Measurements from ENCODE around the gene SRRM4. TPM values are rescaled to one million over a fixed set of nuclear protein-coding genes. Genes with fewer than 3 reads are reported as not detected.

SRRM4 gene
- polyA plus RNA-seq, 1 experiment, result not detected

DNA sequence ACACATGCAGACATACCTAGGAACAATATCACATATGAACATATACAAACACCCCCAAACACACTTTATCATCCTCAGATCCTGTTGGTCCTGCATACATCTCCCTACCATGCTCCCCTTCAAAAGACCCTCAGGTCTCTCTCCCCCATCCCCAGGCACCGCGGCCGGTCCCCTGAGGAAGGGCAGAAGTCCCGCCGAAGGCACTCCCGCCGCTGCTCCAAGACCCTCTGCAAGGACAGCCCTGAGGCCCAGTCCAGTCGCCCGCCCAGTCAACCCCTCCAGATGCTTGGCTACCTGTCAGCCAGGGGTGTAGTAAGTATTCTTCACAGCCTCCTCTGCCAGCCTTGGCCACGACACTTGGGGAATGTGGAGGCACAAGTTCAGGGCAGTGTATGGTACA, 149.2 kb downstream of the SRRM4 start:
- ChIA-PET POLR2A (no interaction called here), CTCF (interaction anchor here (1.3 kb wide), 1 partner anchor 14 kb away, joined by 4 read pairs; no protein-coding TSS in a partner anchor)
- Histone ChIP-seq H3K36me3 (ENCODE audit: control insufficient read depth, insufficient read depth, low read length) (no peaks in the 10 kb centered on the region), H3K4me3 (ENCODE audit: low read depth, low read length) (no peak overlapping the region), H3K27me3 (ENCODE audit: control insufficient read depth, insufficient read depth, low read length) (no peaks in the 10 kb centered on the region)
- TF ChIP-seq, protein P1, sequence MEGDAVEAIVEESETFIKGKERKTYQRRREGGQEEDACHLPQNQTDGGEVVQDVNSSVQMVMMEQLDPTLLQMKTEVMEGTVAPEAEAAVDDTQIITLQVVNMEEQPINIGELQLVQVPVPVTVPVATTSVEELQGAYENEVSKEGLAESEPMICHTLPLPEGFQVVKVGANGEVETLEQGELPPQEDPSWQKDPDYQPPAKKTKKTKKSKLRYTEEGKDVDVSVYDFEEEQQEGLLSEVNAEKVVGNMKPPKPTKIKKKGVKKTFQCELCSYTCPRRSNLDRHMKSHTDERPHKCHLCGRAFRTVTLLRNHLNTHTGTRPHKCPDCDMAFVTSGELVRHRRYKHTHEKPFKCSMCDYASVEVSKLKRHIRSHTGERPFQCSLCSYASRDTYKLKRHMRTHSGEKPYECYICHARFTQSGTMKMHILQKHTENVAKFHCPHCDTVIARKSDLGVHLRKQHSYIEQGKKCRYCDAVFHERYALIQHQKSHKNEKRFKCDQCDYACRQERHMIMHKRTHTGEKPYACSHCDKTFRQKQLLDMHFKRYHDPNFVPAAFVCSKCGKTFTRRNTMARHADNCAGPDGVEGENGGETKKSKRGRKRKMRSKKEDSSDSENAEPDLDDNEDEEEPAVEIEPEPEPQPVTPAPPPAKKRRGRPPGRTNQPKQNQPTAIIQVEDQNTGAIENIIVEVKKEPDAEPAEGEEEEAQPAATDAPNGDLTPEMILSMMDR (IDR thresholded peaks at IDR 0.05; ENCODE audit: insufficient read depth, low read depth, low read length), result no peak
- DNase-seq (ENCODE audit: low read depth), result no peak

DNA sequence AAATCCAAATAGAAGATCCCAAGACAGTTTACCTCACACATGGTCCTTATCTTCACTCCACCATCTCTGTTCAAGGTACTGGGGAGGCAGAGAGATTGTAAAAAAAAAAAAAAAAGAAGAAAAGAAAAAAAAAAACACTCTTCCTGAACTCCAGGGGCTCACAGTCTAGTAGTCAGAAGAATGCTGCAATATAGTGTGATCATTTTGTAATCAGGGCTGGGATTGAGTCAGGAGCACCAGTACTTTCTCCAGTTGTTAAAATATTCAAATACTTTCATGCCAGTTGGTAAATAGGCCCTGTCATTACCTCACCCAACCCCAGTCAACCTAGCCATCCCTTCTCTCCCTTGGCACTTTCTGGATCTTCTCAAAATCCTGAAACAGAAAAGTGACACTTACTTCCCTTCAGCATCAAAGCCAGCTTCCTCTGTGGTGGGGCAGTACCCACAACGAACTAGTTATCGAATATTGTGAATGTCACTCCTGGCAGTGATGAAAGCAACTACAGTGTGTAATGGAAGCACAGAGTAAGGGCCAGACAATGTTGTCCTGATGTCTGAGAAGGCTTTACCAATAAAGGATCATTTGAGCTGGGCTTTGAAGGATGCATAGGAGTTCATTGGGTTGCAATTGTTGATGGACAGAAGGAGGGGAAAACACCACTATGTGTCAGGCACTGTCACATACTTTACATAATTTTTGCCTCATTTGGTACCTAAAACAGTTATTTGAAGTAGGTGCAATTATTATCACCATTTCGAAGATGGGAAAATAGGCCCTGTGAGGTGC, 153.1 kb downstream of the SRRM4 start:
- CTCF ChIA-PET, result no interaction called here
- no peaks in the 10 kb centered on the region for H3K27me3 ChIP-seq (ENCODE audit: control insufficient read depth, insufficient read depth, low read length)
- POLR2A ChIA-PET, result no interaction called here

DNA sequence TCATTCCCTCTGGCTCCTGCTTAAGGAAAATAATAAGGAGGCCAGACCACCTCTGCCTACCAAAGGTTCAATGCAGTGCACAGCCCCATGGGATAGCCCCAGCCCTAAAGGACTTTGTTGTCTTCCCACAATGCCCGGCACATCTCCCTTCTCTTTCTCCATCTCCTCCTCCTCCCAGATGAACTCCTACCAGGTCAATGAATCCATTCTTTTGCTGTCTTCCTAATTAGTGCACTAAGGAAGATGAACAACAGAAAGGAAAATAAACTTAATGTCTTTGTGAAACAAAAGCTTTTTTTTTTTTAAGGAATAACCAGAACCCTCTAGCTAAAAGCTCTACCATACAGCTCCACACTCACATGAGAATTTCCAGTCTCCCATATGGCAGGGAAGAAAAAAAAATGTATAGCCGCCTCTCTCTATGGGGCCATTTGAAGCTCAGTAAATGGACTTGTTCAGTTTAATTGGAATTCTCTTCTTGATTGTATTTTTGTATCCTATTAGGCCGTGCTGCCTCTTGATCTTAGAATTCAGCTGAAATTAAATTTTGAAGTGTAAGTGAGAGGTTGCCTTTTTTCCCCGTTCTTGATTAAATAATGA, 155.6 kb downstream of the SRRM4 start:
- TF ChIP-seq, protein P1 (IDR thresholded peaks at IDR 0.05; ENCODE audit: insufficient read depth, low read depth, low read length), result no peak
- DNase-seq (ENCODE audit: low read depth), result no peak
- H3K27me3 ChIP-seq (ENCODE audit: control insufficient read depth, insufficient read depth, low read length), result no peaks in the 10 kb centered on the region
- CTCF ChIA-PET, result interaction anchor here (1.0 kb wide), 1 partner anchor 18 kb away, joined by 3 read pairs; no protein-coding TSS in a partner anchor
- no peak overlapping the region for H3K4me3 ChIP-seq (ENCODE audit: low read depth, low read length)
- H3K36me3 ChIP-seq (ENCODE audit: control insufficient read depth, insufficient read depth, low read length), result no peaks in the 10 kb centered on the region
- POLR2A ChIA-PET, result no interaction called here

More for the DNA sequence above, 153.1 kb downstream of the SRRM4 start:
- Histone ChIP-seq H3K4me3 (ENCODE audit: low read depth, low read length) (no peak overlapping the region), H3K36me3 (ENCODE audit: control insufficient read depth, insufficient read depth, low read length) (no peaks in the 10 kb centered on the region)
- DNase-seq (ENCODE audit: low read depth), result no peak
- TF ChIP-seq, protein P1 (IDR thresholded peaks at IDR 0.05; ENCODE audit: insufficient read depth, low read depth, low read length), result no peak

DNA sequence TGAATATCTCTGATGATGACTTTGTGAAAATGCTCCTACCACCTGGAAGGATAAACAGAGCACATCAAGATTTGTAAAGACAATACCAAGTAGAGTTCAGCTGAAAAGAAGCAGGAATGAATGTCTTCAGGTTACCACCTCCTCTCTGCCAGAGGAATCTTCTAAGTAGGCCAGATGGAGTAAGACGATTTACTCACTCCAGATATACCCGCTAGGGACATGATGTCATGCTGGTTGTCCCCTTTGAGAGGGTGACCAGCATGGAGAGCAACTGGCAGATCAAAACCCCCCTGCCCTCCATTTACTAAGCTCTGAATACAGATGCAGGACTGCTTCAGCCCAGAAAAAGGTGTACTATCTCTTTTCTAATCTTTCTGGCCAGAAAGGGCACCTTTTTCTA, 158.1 kb downstream of the SRRM4 start:
- TF ChIP-seq, protein P1 (IDR thresholded peaks at IDR 0.05; ENCODE audit: insufficient read depth, low read depth, low read length), result no peak
- ChIA-PET CTCF (no interaction called here), POLR2A (no interaction called here)
- no peak for DNase-seq (ENCODE audit: low read depth)
- Histone ChIP-seq H3K36me3 (ENCODE audit: control insufficient read depth, insufficient read depth, low read length) (no peaks in the 10 kb centered on the region), H3K27me3 (ENCODE audit: control insufficient read depth, insufficient read depth, low read length) (no peaks in the 10 kb centered on the region), H3K4me3 (ENCODE audit: low read depth, low read length) (no peak overlapping the region)

DNA sequence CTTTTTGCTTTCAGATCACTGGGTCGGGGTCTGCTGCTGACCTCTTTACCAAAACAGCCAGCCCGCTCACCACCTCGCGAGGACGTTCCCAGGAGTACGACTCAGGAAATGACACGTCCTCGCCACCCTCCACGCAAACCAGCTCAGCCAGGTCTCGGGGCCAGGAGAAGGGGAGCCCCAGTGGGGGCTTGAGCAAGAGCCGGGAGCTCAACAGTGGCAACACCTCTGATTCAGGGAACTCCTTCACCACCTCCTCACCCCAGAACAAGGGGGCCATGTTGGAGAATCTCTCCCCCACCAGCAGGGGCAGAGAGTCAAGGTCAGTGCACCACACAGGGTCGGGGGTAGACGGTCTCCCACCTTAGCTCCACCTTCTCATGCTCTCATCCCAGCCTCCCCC, 164.0 kb downstream of the SRRM4 start:
- H3K4me3 ChIP-seq (ENCODE audit: low read depth, low read length), result no peak overlapping the region
- POLR2A ChIA-PET, result no interaction called here
- TF ChIP-seq, protein P1 (IDR thresholded peaks at IDR 0.05; ENCODE audit: insufficient read depth, low read depth, low read length), result no peak
- no peak for DNase-seq (ENCODE audit: low read depth)
- no peaks in the 10 kb centered on the region for H3K27me3 ChIP-seq (ENCODE audit: control insufficient read depth, insufficient read depth, low read length)
- no peaks in the 10 kb centered on the region for H3K36me3 ChIP-seq (ENCODE audit: control insufficient read depth, insufficient read depth, low read length)
- CTCF ChIA-PET, result no interaction called here

All from BJ (cell line).